Medulla oblongata (tissue), 1 donor: ENCODE results near the gene LRRFIP1.
"Not testable (repeated sequence)": the region's sequence is repeated elsewhere in the genome, so short reads cannot be mapped to it uniquely, and the experiment has no call there.

Experiments used
- DNase-seq: peaks from one replicate; pipeline ENCODE4 v3.0.0-alpha.2; 2015; ENCODE audit errors: extremely low spot score

Gene LRRFIP1

DNA sequence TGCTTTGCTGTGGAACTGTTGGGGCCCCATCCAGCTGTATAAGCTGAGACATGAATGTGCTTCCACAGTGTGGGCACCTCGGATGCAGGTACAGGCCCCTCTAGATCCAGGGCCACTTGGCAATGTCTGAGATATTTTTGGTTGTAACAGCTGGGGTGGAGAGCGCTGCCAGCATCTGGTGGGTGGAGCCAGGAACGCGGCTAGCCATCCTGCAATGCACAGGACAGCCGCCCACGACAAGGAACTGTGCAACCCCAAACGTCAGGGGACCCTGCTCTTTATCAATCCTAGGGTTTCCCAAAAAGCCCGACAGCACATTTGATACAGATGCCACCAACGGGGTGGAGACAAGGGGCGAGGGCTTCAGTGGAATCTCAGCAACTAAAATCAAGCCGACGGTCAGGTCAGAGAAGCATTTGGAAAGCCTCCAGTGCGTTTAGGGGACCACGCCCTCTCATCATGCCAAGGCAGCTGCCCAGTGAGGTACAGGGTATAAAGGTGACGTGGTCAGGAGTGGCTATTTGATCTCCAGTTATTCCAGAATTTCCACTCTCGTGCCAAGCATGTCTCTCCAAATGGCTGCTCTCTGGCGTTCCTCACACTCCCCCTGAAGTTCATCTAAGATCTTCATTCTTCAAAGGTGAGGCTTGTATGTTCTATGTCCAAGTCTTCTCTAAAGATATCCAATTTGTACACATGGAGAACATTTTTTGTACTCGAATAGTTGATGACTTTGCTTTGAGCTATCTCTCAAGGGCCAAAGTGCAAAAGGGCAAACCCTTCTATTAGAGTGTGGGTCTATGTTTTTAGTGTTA is 55.7 kb downstream of the LRRFIP1 start:
- no peak for DNase-seq

DNA sequence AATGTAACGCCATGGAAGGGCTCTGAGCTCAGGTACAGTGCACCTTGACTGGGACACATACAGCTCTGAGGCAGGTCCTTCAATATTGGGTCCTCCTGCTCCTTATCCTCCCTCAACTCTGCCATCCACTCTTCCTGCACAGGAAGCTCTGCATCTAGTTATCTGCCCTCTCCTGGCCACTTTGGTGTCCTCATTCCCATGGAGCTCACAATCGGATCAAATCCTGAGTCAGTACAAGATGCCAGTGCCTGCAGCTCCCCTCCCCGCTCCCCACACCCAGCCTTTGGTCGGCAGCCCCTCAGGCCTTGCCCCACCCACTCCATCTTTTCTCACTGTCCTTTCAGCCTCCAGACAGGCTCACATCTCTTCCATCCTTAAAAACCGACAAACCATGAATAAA is 58.0 kb downstream of the LRRFIP1 start:
- DNase-seq: no peak

GRCh38 chr2:237686659-237687136 is 59.3 kb downstream of the LRRFIP1 start:
- DNase-seq: no peak

GRCh38 chr2:237688081-237688480 is 60.7 kb downstream of the LRRFIP1 start:
- no peak for DNase-seq

- DNase-seq: not testable (repeated sequence)
Measured at GRCh38 chr2:237688541-237688940, 61.2 kb downstream of the LRRFIP1 start.

GRCh38 chr2:237689336-237690131 is 62.1 kb downstream of the LRRFIP1 start:
- DNase-seq: no peak

- no peak for DNase-seq
Measured at GRCh38 chr2:237691029-237691907, 63.9 kb downstream of the LRRFIP1 start.

DNA sequence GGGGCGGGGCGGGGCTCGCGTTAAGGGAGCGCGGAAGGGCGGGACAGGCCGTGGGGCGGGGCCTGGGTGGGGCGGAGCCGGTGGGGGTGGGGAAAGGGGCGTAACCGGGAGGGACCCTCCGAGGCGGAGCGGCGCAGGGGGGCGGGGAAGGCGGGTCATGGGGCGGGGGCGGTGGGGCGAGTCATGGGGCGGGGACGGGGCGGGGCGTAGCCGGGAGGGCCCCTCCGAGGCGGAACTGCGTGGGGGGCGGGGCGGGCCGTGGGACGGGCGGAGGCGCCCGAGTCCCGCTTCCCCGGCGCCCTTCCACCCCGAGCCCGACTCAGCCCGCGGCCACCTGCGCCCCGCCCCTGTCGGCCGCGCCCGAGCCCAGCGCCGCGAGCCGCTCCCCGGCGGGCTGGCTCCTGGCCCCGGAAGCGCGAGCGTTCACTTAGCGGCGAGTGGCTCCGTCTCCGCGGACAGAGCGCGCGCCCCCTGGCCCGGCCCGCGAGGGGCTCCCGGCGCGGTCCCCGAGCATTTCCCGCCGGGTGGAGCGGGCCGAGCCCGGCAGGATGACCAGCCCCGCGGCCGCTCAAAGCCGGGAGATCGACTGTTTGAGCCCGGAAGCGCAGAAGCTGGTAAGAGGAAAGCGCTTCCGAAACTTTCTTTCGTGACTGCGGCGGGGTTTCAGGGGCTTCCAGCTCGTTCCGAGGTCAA is 64.7 kb downstream of the LRRFIP1 start:
- peak; percentile 91 for DNase-seq

DNA sequence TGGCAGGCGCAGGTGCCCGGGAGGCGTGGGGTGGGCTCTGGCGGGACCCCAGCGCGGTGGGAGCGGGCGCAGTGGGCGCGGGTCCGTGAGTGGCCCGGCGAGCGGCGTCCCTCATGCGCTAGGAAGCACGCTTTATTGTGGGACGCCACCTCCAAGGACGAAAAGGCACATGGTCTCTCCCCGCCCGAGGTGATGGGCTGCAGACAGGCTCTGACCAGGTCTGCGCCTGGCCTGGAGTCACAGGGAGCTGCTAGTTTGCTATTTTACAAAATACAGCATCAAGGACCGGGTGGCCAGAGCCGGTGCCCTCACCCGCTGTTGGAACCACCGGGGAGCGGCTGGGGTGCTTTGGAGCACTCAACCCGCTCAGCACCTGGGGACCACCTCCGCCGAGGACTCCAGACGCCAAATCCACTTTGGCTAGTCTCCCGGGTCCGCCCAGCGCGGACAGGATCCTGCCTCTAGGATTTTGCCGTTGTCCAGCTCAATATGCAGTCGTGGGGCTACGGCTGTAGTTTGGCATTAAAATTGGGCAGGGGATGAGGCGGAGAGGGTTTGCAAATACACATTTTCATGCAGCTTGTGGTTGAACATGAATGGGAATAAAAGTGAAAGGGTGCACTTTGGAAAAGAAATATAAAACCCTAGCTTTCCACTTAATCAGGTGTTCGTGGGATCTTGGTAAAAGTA is 65.4 kb downstream of the LRRFIP1 start:
- no peak for DNase-seq

GRCh38 chr2:237693291-237693994 is 66.1 kb downstream of the LRRFIP1 start:
- no peak for DNase-seq

DNA sequence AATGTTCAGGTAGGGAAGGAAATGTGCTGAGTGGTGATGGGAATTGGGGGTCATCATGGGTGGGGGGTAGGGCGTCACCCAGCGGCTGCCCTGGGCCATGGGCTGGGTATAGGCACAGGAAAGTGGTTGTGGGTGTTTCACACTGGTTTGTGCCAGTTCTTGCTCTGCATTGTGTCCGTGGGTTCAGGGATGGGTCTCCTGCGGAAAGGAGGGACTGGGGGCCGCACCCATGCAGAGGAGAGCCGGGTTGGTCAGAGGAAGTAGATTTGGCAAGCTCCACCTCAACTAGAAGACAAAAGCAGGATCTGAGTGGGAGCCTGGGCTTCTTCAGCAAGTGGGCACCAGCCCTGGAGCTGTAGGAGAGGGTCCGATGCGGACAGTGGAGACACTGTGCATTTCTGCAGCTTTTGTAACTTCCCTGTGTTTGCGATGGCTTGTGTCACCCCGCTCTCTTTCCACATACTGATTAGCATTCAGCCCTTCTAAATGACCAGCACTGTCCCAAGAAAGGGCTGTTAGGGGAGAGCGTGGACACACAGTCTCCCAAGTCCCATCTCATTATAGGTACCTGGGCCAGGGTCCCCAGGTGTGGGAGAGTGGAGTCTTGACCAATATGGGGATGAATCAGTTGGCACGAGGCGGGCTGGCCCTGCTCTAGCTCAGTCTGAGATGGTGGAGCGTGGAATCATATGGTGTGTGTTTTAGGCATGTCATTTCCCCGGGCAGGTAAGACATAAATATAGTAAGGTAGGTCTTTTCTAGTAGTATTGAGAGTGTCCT is 67.2 kb downstream of the LRRFIP1 start:
- no peak for DNase-seq

- peak; percentile 54 for DNase-seq
Measured at GRCh38 chr2:237695201-237695780, 67.9 kb downstream of the LRRFIP1 start.

- DNase-seq: no peak
Measured at GRCh38 chr2:237696461-237696860, 69.1 kb downstream of the LRRFIP1 start.

GRCh38 chr2:237697586-237698357 is 70.4 kb downstream of the LRRFIP1 start:
- no peak for DNase-seq

GRCh38 chr2:237698358-237698694 is 70.9 kb downstream of the LRRFIP1 start:
- DNase-seq: no peak

DNA sequence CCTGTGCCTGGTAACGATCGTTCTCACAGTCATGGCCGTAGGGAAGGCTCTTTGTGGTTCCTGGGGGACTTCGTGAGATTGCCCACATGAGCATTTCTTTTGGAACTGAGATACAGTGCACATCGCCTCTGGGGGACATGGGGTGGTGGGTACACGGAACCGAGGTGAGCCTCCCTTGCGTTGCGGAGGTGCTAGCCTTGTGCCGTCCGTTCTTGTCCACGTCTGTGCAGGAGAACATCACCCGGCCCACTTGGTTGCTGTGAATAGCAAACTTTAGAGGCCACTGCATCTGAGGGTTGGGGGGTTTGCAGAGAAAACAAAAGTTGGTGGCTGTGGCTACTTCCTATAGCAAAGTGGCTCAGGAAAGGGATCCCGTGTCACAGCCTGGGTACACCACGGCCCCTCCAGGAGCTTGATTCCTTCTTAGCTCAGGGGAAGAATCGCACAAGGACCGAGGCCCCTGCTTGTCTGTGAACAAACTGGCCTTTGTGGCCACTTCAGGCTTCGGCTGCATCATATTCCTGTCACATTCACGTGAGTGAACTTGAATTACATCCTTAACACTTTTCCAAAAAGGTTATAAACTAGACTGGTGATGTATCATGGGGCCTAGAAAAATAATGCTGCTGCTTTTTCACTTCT is 72.6 kb downstream of the LRRFIP1 start:
- no peak for DNase-seq

- peak; percentile 27 for DNase-seq
Measured at GRCh38 chr2:237700512-237701032, 73.2 kb downstream of the LRRFIP1 start.
